ENCODE data around the gene STPG4. TPM values are rescaled to one million over a fixed set of nuclear protein-coding genes. Genes with fewer than 3 reads are reported as not detected.

Gene STPG4
- total and polyA plus RNA-seq, 2 of the 8 experiments (the other 6 are each of a cell fraction or from before 2014, with no cell fraction given), result 0.28 TPM; not detected in 1

GRCh38 chr2:47091118-47091517, 64.0 kb downstream of the STPG4 start:
- H4K5ac ChIP-seq (ENCODE audit: insufficient read length, low read depth, low read length), result no peak overlapping the region
- no peak overlapping the region for H3K56ac ChIP-seq (replicated peaks; ENCODE audit: insufficient read length, low read depth, low read length)
- H2BK20ac ChIP-seq (ENCODE audit: low read length), result no peak overlapping the region
- no peak overlapping the region for H3K14ac ChIP-seq (ENCODE audit: insufficient read length)
- no peak overlapping the region for H2BK15ac ChIP-seq (ENCODE audit: low read length)
- H4K20me1 ChIP-seq (replicated peaks in 1 of 2; ENCODE audit: control insufficient read depth in 1 of 2, insufficient read depth in 2 of 2, low read length in 2 of 2), result peaks cover 0 to 2% of the 10 kb centered on the region in 2 experiments
- H2BK12ac ChIP-seq (ENCODE audit: low read depth, low read length), result no peak overlapping the region
- H3K79me1 ChIP-seq (ENCODE audit: low read depth, low read length), result no peaks in the 10 kb centered on the region
- H3K23me2 ChIP-seq (ENCODE audit: low read depth, low read length), result no peaks in the 10 kb centered on the region
- H2AFZ ChIP-seq (ENCODE audit: low read length), result no peak overlapping the region
- no peak overlapping the region for H2BK5ac ChIP-seq (ENCODE audit: low read depth, low read length)
- DNase-seq (ENCODE audit: low read depth in 1 of 2, low spot score in 2 of 2), result no peak
- CTCF ChIA-PET (ENCODE audit: partially characterized antibody), result interaction anchor here (1.0 to 2.1 kb wide), 3 partner anchors 23 to 233 kb away, joined by 3 to 7 read pairs (median 3); no protein-coding TSS in a partner anchor
- no peaks in the 10 kb centered on the region for H3K9me3 ChIP-seq (ENCODE audit: insufficient read depth in 2 of 2, low read depth in 1 of 2, low read length in 1 of 2)
- H4K91ac ChIP-seq (replicated peaks; ENCODE audit: insufficient read length, low read length), result no peak overlapping the region
- no peak overlapping the region for H3K23ac ChIP-seq (ENCODE audit: insufficient read length)
- H3K79me2 ChIP-seq (ENCODE audit: control insufficient read depth in 1 of 2, insufficient read depth in 2 of 2, low read length in 2 of 2), result no peaks in the 10 kb centered on the region
- H2AK5ac ChIP-seq (ENCODE audit: low read depth, low read length), result no peak overlapping the region
- H3K4me1 ChIP-seq (replicated peaks in 1 of 4; ENCODE audit: control insufficient read depth in 3 of 4, insufficient read depth in 4 of 4, low read length in 3 of 4), result peaks cover 0 to 6% (median under 1%) of the 10 kb centered on the region in 4 experiments; a peak in 2 of 7 replicates
- H3K27me3 ChIP-seq (replicated peaks in 1 of 4; ENCODE audit: control insufficient read depth in 3 of 4, extremely low read depth in 1 of 4, insufficient read depth in 3 of 4, low read length in 3 of 4), result no peaks in the 10 kb centered on the region; a peak in 2 of 7 replicates
- no peak overlapping the region for H3K4me3 ChIP-seq (ENCODE audit: extremely low read depth in 1 of 4, insufficient read depth in 2 of 4, low read depth in 3 of 4, low read length in 4 of 4)
- H3K36me3 ChIP-seq (ENCODE audit: control insufficient read depth in 2 of 4, insufficient read depth in 4 of 4, low read length in 3 of 4), result no peaks in the 10 kb centered on the region
- POLR2A ChIA-PET (ENCODE audit: partially characterized antibody), result no interaction called here
- H3K4ac ChIP-seq (replicated peaks; ENCODE audit: insufficient read length, low read depth, low read length), result no peak overlapping the region
- 70% methylated on average over 2 of the region's 2 CpGs; no CpG with 5 or more reads in 1 of the 2 experiments for WGBS, 2 experiments (ENCODE audit: extremely low coverage in 1 of 2, insufficient coverage in 1 of 2, insufficient read length in 1 of 2, insufficient replicate concordance in 2 of 2, low coverage in 1 of 2, low lambda C conversion rate in 2 of 2, missing lambda C conversion rate in 1 of 2)
- H4K8ac ChIP-seq (ENCODE audit: extremely low read depth, insufficient read depth, low read length), result no peak overlapping the region
- no peak for FAIRE-seq
- no peak overlapping the region for H3K27ac ChIP-seq (ENCODE audit: low read depth, low read length)
- no peak overlapping the region for H3K4me2 ChIP-seq (ENCODE audit: insufficient read depth in 1 of 2, low read depth in 2 of 2, low read length in 2 of 2)
- H3K18ac ChIP-seq (ENCODE audit: extremely low read depth, low read length), result no peak overlapping the region
- no peak overlapping the region for H2BK120ac ChIP-seq (replicated peaks; ENCODE audit: low read depth, low read length)
- H3K9ac ChIP-seq (replicated peaks in 1 of 4; ENCODE audit: extremely low read depth in 1 of 4, low read depth in 3 of 4, low read length in 3 of 4), result no peak overlapping the region

All from H1 (cell line).